Testis (tissue), 2 donors: ENCODE results near the gene KLHL7.

Experiments
- CTCF ChIP-seq, 3 experiments: fragments of 450-650 bp in 2 of 3; fragments of 200-600 bp in 1 of 3; sonication (generic) in 1 of 3; IDR thresholded peaks; one replicate each; pipeline ENCODE4 v1.5.1; 2016 to 2019; ENCODE audit warnings: antibody characterized with exemption in 3 of 3, mild to moderate bottlenecking in 2 of 3, moderate library complexity in 1 of 3
- POLR2A ChIP-seq: fragments of 450-650 bp; IDR thresholded peaks from one replicate; pipeline ENCODE4 v1.6.1; 2017; ENCODE audit warnings: antibody characterized with exemption, mild to moderate bottlenecking, moderate library complexity

GRCh38 chr7:23167691-23168090 lies 62.1 kb downstream of the KLHL7 start:
- TF ChIP-seq CTCF (IDR thresholded peaks at IDR 0.05): no peak
- no peak for TF ChIP-seq POLR2A
